ENCODE data around the gene TM4SF4.

DNA sequence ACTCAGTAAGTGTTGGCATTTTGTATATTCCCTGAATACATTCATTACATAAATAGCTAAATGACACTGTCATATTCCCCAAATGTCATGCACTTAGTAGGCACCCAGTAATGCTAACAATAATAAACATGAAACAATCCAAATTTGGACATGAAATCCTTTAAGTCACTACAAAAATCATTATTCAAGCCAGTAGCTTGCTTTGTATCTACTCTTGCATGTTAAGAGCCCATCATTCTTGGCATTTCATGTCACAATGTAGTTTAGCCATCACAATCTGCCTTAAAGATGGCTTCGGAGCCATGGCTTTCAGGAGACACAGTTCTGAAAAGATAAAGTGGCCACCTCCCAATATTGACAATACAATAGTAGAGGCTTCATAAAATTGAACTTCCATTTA lies 32.9 kb upstream of the TM4SF4 start:
- TF ChIP-seq POLR2AphosphoS5 (IDR thresholded peaks at IDR 0.05; ENCODE audit: low read depth, low read length) (no peak), POLR2A (IDR thresholded peaks at IDR 0.05; ENCODE audit: low read depth, low read length) (no peak), TAF1 (IDR thresholded peaks at IDR 0.05; ENCODE audit: borderline replicate concordance, low read depth, low read length) (no peak)

All from GM12892 (cell line).